Measurements from ENCODE around the gene WARS2.

DNA sequence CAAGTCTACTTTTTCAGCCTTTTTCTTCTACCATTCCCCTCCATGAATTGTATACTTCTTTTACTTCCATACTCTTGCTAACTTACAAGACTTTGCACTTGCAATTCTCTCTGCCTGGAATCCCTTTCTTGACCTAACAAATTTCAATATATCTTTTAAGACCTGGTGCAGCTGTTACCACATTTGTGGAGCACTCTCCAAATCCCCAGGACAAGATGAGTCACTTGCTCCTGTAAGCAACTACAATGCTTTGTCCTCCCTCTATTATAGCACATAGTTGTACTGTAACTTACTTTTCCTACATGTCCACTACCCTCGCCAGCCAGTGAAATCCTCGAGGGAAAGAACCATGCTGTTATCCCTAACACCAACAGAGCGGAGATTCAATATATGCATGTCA is 43.1 kb downstream of the WARS2 start:
- TF ChIP-seq POLR2A (IDR thresholded peaks at IDR 0.05): no peak
- TF ChIP-seq, protein P1, sequence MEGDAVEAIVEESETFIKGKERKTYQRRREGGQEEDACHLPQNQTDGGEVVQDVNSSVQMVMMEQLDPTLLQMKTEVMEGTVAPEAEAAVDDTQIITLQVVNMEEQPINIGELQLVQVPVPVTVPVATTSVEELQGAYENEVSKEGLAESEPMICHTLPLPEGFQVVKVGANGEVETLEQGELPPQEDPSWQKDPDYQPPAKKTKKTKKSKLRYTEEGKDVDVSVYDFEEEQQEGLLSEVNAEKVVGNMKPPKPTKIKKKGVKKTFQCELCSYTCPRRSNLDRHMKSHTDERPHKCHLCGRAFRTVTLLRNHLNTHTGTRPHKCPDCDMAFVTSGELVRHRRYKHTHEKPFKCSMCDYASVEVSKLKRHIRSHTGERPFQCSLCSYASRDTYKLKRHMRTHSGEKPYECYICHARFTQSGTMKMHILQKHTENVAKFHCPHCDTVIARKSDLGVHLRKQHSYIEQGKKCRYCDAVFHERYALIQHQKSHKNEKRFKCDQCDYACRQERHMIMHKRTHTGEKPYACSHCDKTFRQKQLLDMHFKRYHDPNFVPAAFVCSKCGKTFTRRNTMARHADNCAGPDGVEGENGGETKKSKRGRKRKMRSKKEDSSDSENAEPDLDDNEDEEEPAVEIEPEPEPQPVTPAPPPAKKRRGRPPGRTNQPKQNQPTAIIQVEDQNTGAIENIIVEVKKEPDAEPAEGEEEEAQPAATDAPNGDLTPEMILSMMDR (IDR thresholded peaks at IDR 0.05): no peak

Data from testis (tissue), 2 donors.